ENCODE data around the gene FOCAD. TPM values are rescaled to one million over a fixed set of nuclear protein-coding genes. Genes with fewer than 3 reads are reported as not detected.

Gene FOCAD
- total RNA-seq, 1 donor = 93.7 TPM

DNA sequence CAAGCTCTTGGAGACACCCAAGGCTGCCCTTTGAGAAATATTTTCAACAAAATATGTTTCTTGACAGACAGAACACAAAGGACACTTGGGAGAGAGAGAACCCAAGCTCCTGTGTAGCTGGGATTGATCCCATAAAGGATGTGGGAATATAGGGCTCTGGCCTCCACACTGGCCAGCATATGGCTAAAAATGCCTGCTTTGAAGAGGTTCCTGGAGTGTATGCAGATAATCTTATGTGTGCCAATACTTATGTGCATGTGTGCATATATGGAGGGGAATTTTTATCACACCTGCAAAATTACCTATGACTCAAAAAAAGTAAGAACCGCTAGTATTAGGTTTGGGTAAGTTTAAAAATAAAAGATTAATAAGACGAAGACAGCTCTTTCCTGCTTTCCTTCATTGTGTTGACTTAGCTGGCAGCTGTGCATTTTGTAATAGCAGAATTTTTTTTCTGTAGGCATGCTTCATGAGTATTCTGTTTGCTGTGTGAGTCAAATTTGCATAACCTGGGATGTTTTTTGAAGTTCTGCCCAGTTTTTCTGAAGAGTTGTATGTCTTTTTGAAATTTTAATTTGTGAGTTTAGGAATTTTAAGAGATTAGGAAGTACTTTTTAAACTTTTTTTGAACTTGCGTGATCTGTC is 304.7 kb downstream of the FOCAD start:
- DNase-seq (ENCODE audit: low read depth) = peak; percentile 23
- H3K4me3 ChIP-seq (ENCODE audit: low read depth, low read length) = no peak overlapping the region
- TF ChIP-seq, protein P1, sequence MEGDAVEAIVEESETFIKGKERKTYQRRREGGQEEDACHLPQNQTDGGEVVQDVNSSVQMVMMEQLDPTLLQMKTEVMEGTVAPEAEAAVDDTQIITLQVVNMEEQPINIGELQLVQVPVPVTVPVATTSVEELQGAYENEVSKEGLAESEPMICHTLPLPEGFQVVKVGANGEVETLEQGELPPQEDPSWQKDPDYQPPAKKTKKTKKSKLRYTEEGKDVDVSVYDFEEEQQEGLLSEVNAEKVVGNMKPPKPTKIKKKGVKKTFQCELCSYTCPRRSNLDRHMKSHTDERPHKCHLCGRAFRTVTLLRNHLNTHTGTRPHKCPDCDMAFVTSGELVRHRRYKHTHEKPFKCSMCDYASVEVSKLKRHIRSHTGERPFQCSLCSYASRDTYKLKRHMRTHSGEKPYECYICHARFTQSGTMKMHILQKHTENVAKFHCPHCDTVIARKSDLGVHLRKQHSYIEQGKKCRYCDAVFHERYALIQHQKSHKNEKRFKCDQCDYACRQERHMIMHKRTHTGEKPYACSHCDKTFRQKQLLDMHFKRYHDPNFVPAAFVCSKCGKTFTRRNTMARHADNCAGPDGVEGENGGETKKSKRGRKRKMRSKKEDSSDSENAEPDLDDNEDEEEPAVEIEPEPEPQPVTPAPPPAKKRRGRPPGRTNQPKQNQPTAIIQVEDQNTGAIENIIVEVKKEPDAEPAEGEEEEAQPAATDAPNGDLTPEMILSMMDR (IDR thresholded peaks at IDR 0.05; ENCODE audit: insufficient read depth, low read depth, low read length) = no peak

DNA sequence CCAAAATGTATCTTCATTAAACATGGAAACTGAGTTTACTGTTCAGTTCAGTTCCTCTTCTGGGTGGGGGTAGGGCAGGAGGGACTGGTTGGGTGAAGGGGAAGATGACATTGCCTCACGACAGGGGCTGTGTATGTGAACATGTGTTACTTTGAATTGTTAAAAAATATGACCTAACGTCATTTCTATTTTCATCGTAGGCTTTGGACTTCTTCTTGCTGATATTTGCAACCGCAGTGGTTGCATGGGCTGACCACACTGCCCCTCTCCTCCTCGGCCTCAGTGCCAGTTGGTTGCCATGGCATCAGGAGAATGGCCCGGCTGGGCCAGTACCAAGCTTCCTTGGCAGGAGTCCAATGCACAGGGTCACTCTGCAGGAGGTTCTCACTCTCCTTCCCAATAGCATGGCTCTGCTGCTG is 305.9 kb downstream of the FOCAD start:
- no peak overlapping the region for H3K4me3 ChIP-seq (ENCODE audit: low read depth, low read length)
- no peak for DNase-seq (ENCODE audit: low read depth)
- TF ChIP-seq, protein P1 (IDR thresholded peaks at IDR 0.05; ENCODE audit: insufficient read depth, low read depth, low read length) = no peak

DNA sequence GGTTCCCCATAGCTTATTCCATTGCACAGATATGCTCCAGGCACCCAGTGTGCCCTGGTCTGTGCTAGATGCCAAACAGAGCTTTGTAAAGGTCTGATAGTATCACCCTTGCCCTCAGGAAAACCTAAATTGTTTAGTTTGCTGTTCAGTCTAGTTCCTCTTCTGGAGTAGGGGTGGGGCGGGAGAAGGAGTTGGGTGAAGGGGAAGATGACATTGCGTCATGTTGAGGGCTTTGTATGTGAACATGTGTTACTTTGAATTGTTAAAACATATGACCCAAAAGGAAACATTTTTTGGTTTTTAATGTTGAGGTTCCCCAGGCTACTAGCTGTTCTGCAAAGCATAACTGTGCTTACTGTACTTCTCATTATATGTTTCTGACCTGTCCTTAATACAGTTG is 306.8 kb downstream of the FOCAD start:
- peak; percentile 8 for DNase-seq (ENCODE audit: low read depth)
- TF ChIP-seq, protein P1 (IDR thresholded peaks at IDR 0.05; ENCODE audit: insufficient read depth, low read depth, low read length) = no peak
- H3K4me3 ChIP-seq (ENCODE audit: low read depth, low read length) = no peak overlapping the region

DNA sequence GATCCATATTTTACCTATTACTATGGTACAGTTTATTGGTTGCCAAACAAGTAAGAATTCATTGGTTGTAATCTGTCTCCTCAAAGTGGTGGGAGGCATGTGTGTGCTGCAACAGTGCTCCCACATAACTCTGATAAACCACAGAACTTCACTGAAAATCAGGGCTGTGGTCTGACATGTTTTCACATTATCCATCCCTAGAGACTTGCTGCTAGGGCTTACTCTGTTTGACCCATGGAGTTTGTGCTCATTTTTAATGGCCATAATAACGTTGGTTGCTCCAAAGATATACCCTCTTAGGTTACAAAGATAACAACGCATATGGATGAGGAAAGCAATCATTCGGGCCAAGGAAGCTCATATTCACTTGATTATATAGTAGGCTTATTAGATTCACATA is 310.4 kb downstream of the FOCAD start:
- DNase-seq (ENCODE audit: low read depth) = peak; percentile 13
- TF ChIP-seq, protein P1 (IDR thresholded peaks at IDR 0.05; ENCODE audit: insufficient read depth, low read depth, low read length) = no peak
- no peak overlapping the region for H3K4me3 ChIP-seq (ENCODE audit: low read depth, low read length)

DNA sequence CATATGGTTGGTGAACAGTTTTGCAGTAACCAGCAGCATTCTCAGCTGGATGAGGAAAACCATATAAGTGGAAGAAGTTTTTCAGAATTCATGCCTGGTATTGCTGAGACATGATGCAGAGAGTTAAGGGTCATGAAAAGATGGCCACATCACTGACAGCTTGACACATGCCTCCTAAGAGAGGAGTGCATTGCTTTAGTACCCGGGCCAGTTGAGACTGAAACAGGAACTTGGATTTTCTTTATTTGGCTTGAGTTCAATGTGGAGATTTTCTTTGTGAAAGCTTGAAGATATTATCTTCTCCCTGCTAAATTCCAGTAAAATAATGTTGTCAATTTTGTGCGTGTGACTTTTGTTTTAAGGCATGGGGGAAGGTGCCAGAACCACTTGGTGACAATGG is 311.6 kb downstream of the FOCAD start:
- no peak overlapping the region for H3K4me3 ChIP-seq (ENCODE audit: low read depth, low read length)
- TF ChIP-seq, protein P1 (IDR thresholded peaks at IDR 0.05; ENCODE audit: insufficient read depth, low read depth, low read length) = no peak
- DNase-seq (ENCODE audit: low read depth) = no peak

DNA sequence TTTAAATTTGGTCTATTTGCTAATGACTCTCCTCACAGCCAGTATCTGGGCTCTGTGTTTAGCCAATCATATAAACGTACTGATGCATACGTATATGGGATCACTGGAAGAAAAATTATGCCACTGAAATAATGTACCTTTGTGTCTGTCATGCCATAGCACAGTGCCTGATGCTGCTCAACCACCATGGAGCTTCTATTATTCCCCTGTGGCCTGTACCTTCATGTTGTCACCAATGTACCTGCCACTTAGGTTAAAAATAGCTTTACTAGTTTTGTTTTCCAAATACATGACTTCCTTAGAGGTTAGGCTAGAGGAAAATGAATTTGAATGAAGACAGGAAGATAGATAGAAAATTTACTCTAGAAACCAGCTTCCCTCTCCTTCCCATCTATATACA is 312.8 kb downstream of the FOCAD start:
- H3K4me3 ChIP-seq (ENCODE audit: low read depth, low read length) = no peak overlapping the region
- DNase-seq (ENCODE audit: low read depth) = no peak
- TF ChIP-seq, protein P1 (IDR thresholded peaks at IDR 0.05; ENCODE audit: insufficient read depth, low read depth, low read length) = no peak
